HL-60 (cell line): ENCODE data around the gene NRP1.

Experiments
- DNase-seq, 2 experiments: peaks; one replicate each; pipeline ENCODE4 v3.0.0-alpha.2; 2010 to 2020; ENCODE audit warnings: low read depth in 1 of 2, low spot score in 1 of 2
- H3K27ac ChIP-seq: fragments of 250-450 bp; sonication (Bioruptor Pico); replicated peaks from 2 replicates; pipeline ENCODE4 v1.5.1; 2020; ENCODE audit warnings: mild to moderate bottlenecking, moderate library complexity
- H3K27me3 ChIP-seq: fragments of 250-450 bp; sonication (Bioruptor Pico); 2 replicates; pipeline ENCODE4 v1.5.1; 2021; ENCODE audit warnings: mild to moderate bottlenecking, moderate library complexity; ENCODE audit not compliant: insufficient read depth, poor library complexity, severe bottlenecking
- H3K4me3 ChIP-seq: replicated peaks from 2 replicates; pipeline ENCODE4 v1.5.1; 2011; ENCODE audit warnings: mild to moderate bottlenecking, control low read depth, low read length; ENCODE audit not compliant: insufficient read depth
- CTCF ChIP-seq: IDR thresholded peaks from one replicate; pipeline ENCODE4 v1.5.1; 2011; ENCODE audit warnings: low read length, control low read depth, inconsistent platforms; ENCODE audit not compliant: insufficient read depth
- GABPA ChIP-seq: IDR thresholded peaks from 2 replicates; pipeline ENCODE4 v1.6.1; 2012; ENCODE audit warnings: low read depth
- POLR2AphosphoS5 ChIP-seq: IDR thresholded peaks from 2 replicates; pipeline ENCODE4 v1.6.1; 2012; ENCODE audit warnings: low read depth
- REST ChIP-seq: IDR thresholded peaks from 2 replicates; pipeline ENCODE4 v1.6.1; 2012; ENCODE audit warnings: low read depth; ENCODE audit not compliant: insufficient replicate concordance
- SPI1 ChIP-seq: IDR thresholded peaks from 2 replicates; pipeline ENCODE4 v1.6.1; 2012; ENCODE audit warnings: low read depth, mild to moderate bottlenecking, borderline replicate concordance

Gene NRP1

GRCh38 chr10:33190406-33190805 is 144.1 kb downstream of the NRP1 start:
- DNase-seq: no peak
- H3K4me3 ChIP-seq: no peak overlapping the region
- H3K27me3 ChIP-seq: no peaks in the 10 kb centered on the region
- no peak overlapping the region for H3K27ac ChIP-seq
- TF ChIP-seq POLR2AphosphoS5 (no peak), GABPA (no peak), SPI1 (no peak), CTCF (no peak), REST (no peak)

- TF ChIP-seq REST (no peak), CTCF (no peak), SPI1 (no peak), GABPA (no peak), POLR2AphosphoS5 (no peak)
- H3K27ac ChIP-seq: no peak overlapping the region
- no peak overlapping the region for H3K4me3 ChIP-seq
- H3K27me3 ChIP-seq: no peaks in the 10 kb centered on the region
- no peak for DNase-seq
These were observed 144.7 kb downstream of the NRP1 start for GRCh38 chr10:33189808-33190207.

GRCh38 chr10:33189363-33189762 is 145.1 kb downstream of the NRP1 start:
- no peak for TF ChIP-seq GABPA
- no peak for TF ChIP-seq SPI1
- TF ChIP-seq CTCF: no peak
- TF ChIP-seq POLR2AphosphoS5: no peak
- no peak for TF ChIP-seq REST
- DNase-seq: no peak
- Histone ChIP-seq H3K4me3 (no peak overlapping the region), H3K27ac (no peak overlapping the region), H3K27me3 (no peaks in the 10 kb centered on the region)
